ENCODE measurements around the gene CPO.

Gene CPO

GRCh38 chr2:206981086-206981674 lies 41.9 kb downstream of the CPO start:
- no peaks in the 10 kb centered on the region for H3K9me3 ChIP-seq
- H3K4me3 ChIP-seq = no peak overlapping the region
- in situ Hi-C loops (cut with MboI; ENCODE audit: low sequenced_read_pairs) = loop anchor here (5.0 to 10.0 kb wide), 3 partner anchors 184 to 491 kb away; partner anchors contain the start of gene KLF7
- peaks cover 23% of the 10 kb centered on the region for H3K4me1 ChIP-seq
- no peaks in the 10 kb centered on the region for H3K36me3 ChIP-seq (replicated peaks)
- DNase-seq (ENCODE audit: low spot score in 2 of 2) = no peak
- no peaks in the 10 kb centered on the region for H3K27me3 ChIP-seq (ENCODE audit: low read depth)

GRCh38 chr2:206981739-206982340 lies 42.5 kb downstream of the CPO start:
- no peak overlapping the region for H3K4me3 ChIP-seq
- no peaks in the 10 kb centered on the region for H3K9me3 ChIP-seq
- peaks cover 23% of the 10 kb centered on the region for H3K4me1 ChIP-seq
- in situ Hi-C loops (cut with MboI; ENCODE audit: low sequenced_read_pairs) = loop anchor here (5.0 to 10.0 kb wide), 3 partner anchors 183 to 490 kb away; partner anchors contain the start of gene KLF7
- no peaks in the 10 kb centered on the region for H3K36me3 ChIP-seq (replicated peaks)
- peak; percentile 77 to 83 for DNase-seq (ENCODE audit: low spot score in 2 of 2)
- H3K27me3 ChIP-seq (ENCODE audit: low read depth) = no peaks in the 10 kb centered on the region

- DNase-seq (ENCODE audit: low spot score in 2 of 2) = no peak
- in situ Hi-C loops (cut with MboI; ENCODE audit: low sequenced_read_pairs) = loop anchor here (5.0 to 10.0 kb wide), 3 partner anchors 182 to 490 kb away; partner anchors contain the start of gene KLF7
Observed at GRCh38 chr2:206982360-206982955, 43.1 kb downstream of the CPO start.

GRCh38 chr2:206983161-206983859 lies 44.0 kb downstream of the CPO start:
- Histone ChIP-seq H3K4me1 (peaks cover 23% of the 10 kb centered on the region), H3K4me3 (no peak overlapping the region), H3K36me3 (replicated peaks) (no peaks in the 10 kb centered on the region), H3K27me3 (ENCODE audit: low read depth) (no peaks in the 10 kb centered on the region), H3K9me3 (no peaks in the 10 kb centered on the region)
- in situ Hi-C loops (cut with MboI; ENCODE audit: low sequenced_read_pairs) = loop anchor here (5.0 to 10.0 kb wide), 3 partner anchors 181 to 489 kb away; partner anchors contain the start of gene KLF7
- no peak for DNase-seq (ENCODE audit: low spot score in 2 of 2)

More at GRCh38 chr2:206982360-206982955, 43.1 kb downstream of the CPO start:
- H3K4me1 ChIP-seq = peaks cover 23% of the 10 kb centered on the region
- H3K9me3 ChIP-seq = no peaks in the 10 kb centered on the region
- H3K4me3 ChIP-seq = no peak overlapping the region
- H3K27me3 ChIP-seq (ENCODE audit: low read depth) = no peaks in the 10 kb centered on the region
- H3K36me3 ChIP-seq (replicated peaks) = no peaks in the 10 kb centered on the region

- DNase-seq (ENCODE audit: low spot score in 2 of 2) = peak in 1 of 2 experiments; percentile 32
- in situ Hi-C loops (cut with MboI; ENCODE audit: low sequenced_read_pairs) = loop anchor here (5.0 to 10.0 kb wide), 3 partner anchors 181 to 488 kb away; partner anchors contain the start of gene KLF7
- H3K9me3 ChIP-seq = no peaks in the 10 kb centered on the region
- H3K4me3 ChIP-seq = no peak overlapping the region
- H3K4me1 ChIP-seq = peaks cover 26% of the 10 kb centered on the region
- H3K36me3 ChIP-seq (replicated peaks) = no peaks in the 10 kb centered on the region
- no peaks in the 10 kb centered on the region for H3K27me3 ChIP-seq (ENCODE audit: low read depth)
Observed at GRCh38 chr2:206984206-206984605, 44.9 kb downstream of the CPO start.

GRCh38 chr2:206986943-206987342 lies 47.6 kb downstream of the CPO start:
- no peaks in the 10 kb centered on the region for H3K36me3 ChIP-seq (replicated peaks)
- no peaks in the 10 kb centered on the region for H3K9me3 ChIP-seq
- no peak overlapping the region for H3K4me3 ChIP-seq
- DNase-seq (ENCODE audit: low spot score in 2 of 2) = no peak
- in situ Hi-C loops (cut with MboI; ENCODE audit: low sequenced_read_pairs) = loop anchor here (10.0 kb wide), 2 partner anchors 178 to 292 kb away; partner anchors contain the start of gene KLF7
- H3K27me3 ChIP-seq (ENCODE audit: low read depth) = no peaks in the 10 kb centered on the region
- peaks cover 27% of the 10 kb centered on the region for H3K4me1 ChIP-seq

GRCh38 chr2:206987810-206988209 lies 48.5 kb downstream of the CPO start:
- DNase-seq (ENCODE audit: low spot score in 2 of 2) = no peak
- H3K4me1 ChIP-seq = peaks cover 23% of the 10 kb centered on the region
- H3K9me3 ChIP-seq = no peaks in the 10 kb centered on the region
- no peak overlapping the region for H3K4me3 ChIP-seq
- in situ Hi-C loops (cut with MboI; ENCODE audit: low sequenced_read_pairs) = loop anchor here (10.0 kb wide), 2 partner anchors 177 to 293 kb away; partner anchors contain the start of gene KLF7
- H3K36me3 ChIP-seq (replicated peaks) = no peaks in the 10 kb centered on the region
- H3K27me3 ChIP-seq (ENCODE audit: low read depth) = no peaks in the 10 kb centered on the region

- in situ Hi-C loops (cut with MboI; ENCODE audit: low sequenced_read_pairs) = loop anchor here (10.0 kb wide), 2 partner anchors 176 to 294 kb away; partner anchors contain the start of gene KLF7
- Histone ChIP-seq H3K4me3 (no peak overlapping the region), H3K27me3 (ENCODE audit: low read depth) (no peaks in the 10 kb centered on the region), H3K36me3 (replicated peaks) (no peaks in the 10 kb centered on the region), H3K4me1 (peaks cover 13% of the 10 kb centered on the region), H3K9me3 (no peaks in the 10 kb centered on the region)
- no peak for DNase-seq (ENCODE audit: low spot score in 2 of 2)
Observed at GRCh38 chr2:206988884-206989283, 49.6 kb downstream of the CPO start.

GRCh38 chr2:206989311-206989710 lies 50.0 kb downstream of the CPO start:
- in situ Hi-C loops (cut with MboI; ENCODE audit: low sequenced_read_pairs) = loop anchor here (10.0 kb wide), 2 partner anchors 175 to 295 kb away; partner anchors contain the start of gene KLF7
- H3K4me3 ChIP-seq = no peak overlapping the region
- DNase-seq (ENCODE audit: low spot score in 2 of 2) = peak; percentile 55 to 73
- H3K9me3 ChIP-seq = no peaks in the 10 kb centered on the region
- peaks cover 9% of the 10 kb centered on the region for H3K4me1 ChIP-seq
- no peaks in the 10 kb centered on the region for H3K36me3 ChIP-seq (replicated peaks)
- no peaks in the 10 kb centered on the region for H3K27me3 ChIP-seq (ENCODE audit: low read depth)

GRCh38 chr2:206990360-206990759 lies 51.0 kb downstream of the CPO start:
- in situ Hi-C loops (cut with MboI; ENCODE audit: low sequenced_read_pairs) = no loop called here
- no peaks in the 10 kb centered on the region for H3K36me3 ChIP-seq (replicated peaks)

GRCh38 chr2:206991070-206991469 lies 51.8 kb downstream of the CPO start:
- H3K9me3 ChIP-seq = no peaks in the 10 kb centered on the region
- H3K4me1 ChIP-seq = peaks cover 6% of the 10 kb centered on the region
- in situ Hi-C loops (cut with MboI; ENCODE audit: low sequenced_read_pairs) = no loop called here
- no peak overlapping the region for H3K4me3 ChIP-seq
- DNase-seq (ENCODE audit: low spot score in 2 of 2) = no peak
- H3K36me3 ChIP-seq (replicated peaks) = no peaks in the 10 kb centered on the region
- H3K27me3 ChIP-seq (ENCODE audit: low read depth) = no peaks in the 10 kb centered on the region

More at GRCh38 chr2:206990360-206990759, 51.0 kb downstream of the CPO start:
- H3K9me3 ChIP-seq = no peaks in the 10 kb centered on the region
- no peak overlapping the region for H3K4me3 ChIP-seq
- H3K4me1 ChIP-seq = peaks cover 6% of the 10 kb centered on the region
- no peaks in the 10 kb centered on the region for H3K27me3 ChIP-seq (ENCODE audit: low read depth)
- no peak for DNase-seq (ENCODE audit: low spot score in 2 of 2)

- Histone ChIP-seq H3K9me3 (no peaks in the 10 kb centered on the region), H3K36me3 (replicated peaks) (no peaks in the 10 kb centered on the region), H3K4me3 (no peak overlapping the region), H3K4me1 (peaks cover 6% of the 10 kb centered on the region), H3K27me3 (ENCODE audit: low read depth) (no peaks in the 10 kb centered on the region)
- in situ Hi-C loops (cut with MboI; ENCODE audit: low sequenced_read_pairs) = no loop called here
- no peak for DNase-seq (ENCODE audit: low spot score in 2 of 2)
Observed at GRCh38 chr2:206993396-206993911, 54.1 kb downstream of the CPO start.

- Histone ChIP-seq H3K36me3 (replicated peaks) (no peaks in the 10 kb centered on the region), H3K9me3 (no peaks in the 10 kb centered on the region), H3K4me3 (no peak overlapping the region), H3K27me3 (ENCODE audit: low read depth) (no peaks in the 10 kb centered on the region), H3K4me1 (peaks cover 6% of the 10 kb centered on the region)
- no peak for DNase-seq (ENCODE audit: low spot score in 2 of 2)
- in situ Hi-C loops (cut with MboI; ENCODE audit: low sequenced_read_pairs) = no loop called here
Observed at GRCh38 chr2:206993964-206994363, 54.6 kb downstream of the CPO start.

All from HAP-1 (cell line).